Stomach smooth muscle (tissue), 2 donors: ENCODE results near the gene CCDC88B.

Source experiments
- H3K27ac ChIP-seq: one replicate; pipeline ENCODE4 v1.7.0; 2013; ENCODE audit warnings: mild to moderate bottlenecking, low read length, inconsistent platforms
- H3K27me3 ChIP-seq, 2 donors: one replicate each; pipeline ENCODE4 v1.7.0; 2013; ENCODE audit warnings: low read length in 2 of 2; ENCODE audit not compliant: insufficient read depth in 2 of 2, control insufficient read depth in 1 of 2
- H3K36me3 ChIP-seq, 2 donors: one replicate each; pipeline ENCODE4 v1.7.0; 2013; ENCODE audit warnings: low read length in 2 of 2; ENCODE audit not compliant: control insufficient read depth in 2 of 2, insufficient read depth in 2 of 2
- H3K4me1 ChIP-seq: one replicate; pipeline ENCODE4 v1.7.0; 2013; ENCODE audit warnings: low read length; ENCODE audit not compliant: control insufficient read depth, insufficient read depth
- H3K4me3 ChIP-seq, 2 donors: one replicate each; pipeline ENCODE4 v1.7.0; 2013; ENCODE audit warnings: low read length in 2 of 2
- H3K9ac ChIP-seq, 2 donors: one replicate each; pipeline ENCODE4 v1.7.0; 2013; ENCODE audit warnings: low read length in 2 of 2, mild to moderate bottlenecking in 1 of 2
- H3K9me3 ChIP-seq, 2 donors: one replicate each; pipeline ENCODE4 v1.7.0; 2013; ENCODE audit warnings: low read length in 2 of 2; ENCODE audit not compliant: control insufficient read depth in 2 of 2
- donor health status: healthy.
- donor health status: Pancreatic carcinoma.

The CCDC88B gene

DNA sequence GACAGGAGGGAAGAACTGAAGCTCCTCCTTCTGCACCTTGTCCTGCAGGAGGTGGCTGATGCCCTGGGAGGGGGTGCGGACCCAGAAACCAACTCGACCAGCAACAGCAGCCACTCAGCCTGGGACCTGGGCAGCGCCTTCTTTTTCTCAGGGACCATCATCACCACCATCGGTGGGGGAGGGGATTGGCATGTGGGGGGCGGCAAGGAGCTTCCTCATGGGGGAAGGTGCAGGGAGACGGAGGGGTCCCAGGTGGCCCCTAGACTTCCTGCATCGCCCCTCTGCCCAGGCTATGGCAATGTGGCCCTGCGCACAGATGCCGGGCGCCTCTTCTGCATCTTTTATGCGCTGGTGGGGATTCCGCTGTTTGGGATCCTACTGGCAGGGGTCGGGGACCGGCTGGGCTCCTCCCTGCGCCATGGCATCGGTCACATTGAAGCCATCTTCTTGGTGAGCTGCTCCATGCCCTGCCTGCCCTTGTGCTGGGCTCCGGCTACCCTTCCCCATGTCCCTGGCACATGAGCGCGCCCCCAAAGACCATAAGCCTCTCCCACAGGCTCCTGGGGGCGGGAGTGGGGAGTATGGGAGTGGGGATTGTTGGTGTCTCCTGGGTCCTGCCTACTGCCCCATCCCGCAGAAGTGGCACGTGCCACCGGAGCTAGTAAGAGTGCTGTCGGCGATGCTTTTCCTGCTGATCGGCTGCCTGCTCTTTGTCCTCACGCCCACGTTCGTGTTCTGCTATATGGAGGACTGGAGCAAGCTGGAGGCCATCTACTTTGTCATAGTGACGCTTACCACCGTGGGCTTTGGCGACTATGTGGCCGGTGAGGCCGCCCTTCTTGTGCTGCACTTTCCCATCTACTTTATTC is 42.9 kb upstream of the CCDC88B start:
- Histone ChIP-seq H3K27ac (no peak overlapping the region), H3K4me3 (no peak overlapping the region), H3K36me3 (no peaks in the 10 kb centered on the region), H3K4me1 (peaks cover 30% of the 10 kb centered on the region), H3K9me3 (no peaks in the 10 kb centered on the region), H3K27me3 (peaks cover 67 to 83% of the 10 kb centered on the region in 2 donors), H3K9ac (no peak overlapping the region)

DNA sequence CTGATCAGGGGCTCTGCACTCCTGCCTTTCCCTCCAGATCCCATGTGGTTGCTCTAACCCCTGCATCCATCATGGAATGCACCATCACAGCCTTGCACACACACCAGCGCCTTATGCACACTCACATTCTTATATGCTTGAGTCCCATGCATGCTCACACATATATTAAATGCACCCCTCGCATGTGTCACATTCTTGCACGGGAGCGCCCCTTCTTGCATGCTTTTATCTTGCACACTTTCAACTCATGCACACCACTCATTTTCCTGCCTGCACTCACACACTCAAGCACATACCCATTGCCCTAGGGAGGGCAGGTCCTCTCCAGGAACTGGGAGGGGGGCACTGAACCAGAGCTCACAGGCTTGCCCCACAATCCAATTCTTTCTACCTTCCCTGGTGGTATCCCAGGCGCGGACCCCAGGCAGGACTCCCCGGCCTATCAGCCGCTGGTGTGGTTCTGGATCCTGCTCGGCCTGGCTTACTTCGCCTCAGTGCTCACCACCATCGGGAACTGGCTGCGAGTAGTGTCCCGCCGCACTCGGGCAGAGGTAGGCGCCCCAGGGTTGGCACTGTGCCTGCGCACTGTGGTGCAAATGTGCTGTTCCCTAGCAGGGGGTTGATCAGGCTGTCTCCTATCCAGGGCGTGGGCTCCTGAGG is 42.2 kb upstream of the CCDC88B start:
- Histone ChIP-seq H3K36me3 (no peaks in the 10 kb centered on the region), H3K9me3 (no peaks in the 10 kb centered on the region), H3K4me3 (no peak overlapping the region), H3K27me3 (peaks cover 64 to 75% of the 10 kb centered on the region in 2 donors), H3K4me1 (peaks cover 25% of the 10 kb centered on the region), H3K27ac (no peak overlapping the region), H3K9ac (no peak overlapping the region)

DNA sequence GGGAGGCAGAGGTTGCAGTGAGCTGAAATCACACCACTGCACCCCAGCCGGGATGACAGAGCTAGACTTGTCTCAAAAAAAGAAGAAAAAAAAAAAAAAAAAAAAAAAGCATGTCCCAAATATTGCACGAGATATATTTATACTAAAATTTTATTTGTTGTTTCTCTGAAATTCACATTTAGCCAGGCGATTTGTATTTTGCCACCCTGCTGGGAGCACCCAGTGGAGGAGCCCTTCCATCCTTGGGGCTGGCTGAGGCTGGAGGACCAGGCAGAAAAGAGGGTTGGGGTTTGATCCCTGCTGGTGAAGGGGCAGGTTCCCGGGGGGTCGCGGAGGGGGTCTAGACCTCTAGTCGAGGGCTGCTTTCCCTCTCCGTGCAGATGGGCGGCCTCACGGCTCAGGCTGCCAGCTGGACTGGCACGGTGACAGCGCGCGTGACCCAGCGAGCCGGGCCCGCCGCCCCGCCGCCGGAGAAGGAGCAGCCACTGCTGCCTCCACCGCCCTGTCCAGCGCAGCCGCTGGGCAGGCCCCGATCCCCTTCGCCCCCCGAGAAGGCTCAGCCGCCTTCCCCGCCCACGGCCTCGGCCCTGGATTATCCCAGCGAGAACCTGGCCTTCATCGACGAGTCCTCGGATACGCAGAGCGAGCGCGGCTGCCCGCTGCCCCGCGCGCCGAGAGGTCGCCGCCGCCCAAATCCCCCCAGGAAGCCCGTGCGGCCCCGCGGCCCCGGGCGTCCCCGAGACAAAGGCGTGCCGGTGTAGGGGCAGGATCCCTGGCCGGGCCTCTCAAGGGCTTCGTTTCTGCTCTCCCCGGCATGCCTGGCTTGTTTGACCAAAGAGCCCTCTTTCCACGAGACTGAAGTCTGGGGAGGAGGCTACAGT is 40.8 kb upstream of the CCDC88B start:
- H3K4me3 ChIP-seq: peak overlapping the region; percentile 12 to 60
- peaks cover 32% of the 10 kb centered on the region for H3K4me1 ChIP-seq
- peaks cover 55 to 66% of the 10 kb centered on the region in 2 donors for H3K27me3 ChIP-seq
- H3K9ac ChIP-seq: no peak overlapping the region
- H3K27ac ChIP-seq: no peak overlapping the region
- H3K36me3 ChIP-seq: no peaks in the 10 kb centered on the region
- H3K9me3 ChIP-seq: no peaks in the 10 kb centered on the region

DNA sequence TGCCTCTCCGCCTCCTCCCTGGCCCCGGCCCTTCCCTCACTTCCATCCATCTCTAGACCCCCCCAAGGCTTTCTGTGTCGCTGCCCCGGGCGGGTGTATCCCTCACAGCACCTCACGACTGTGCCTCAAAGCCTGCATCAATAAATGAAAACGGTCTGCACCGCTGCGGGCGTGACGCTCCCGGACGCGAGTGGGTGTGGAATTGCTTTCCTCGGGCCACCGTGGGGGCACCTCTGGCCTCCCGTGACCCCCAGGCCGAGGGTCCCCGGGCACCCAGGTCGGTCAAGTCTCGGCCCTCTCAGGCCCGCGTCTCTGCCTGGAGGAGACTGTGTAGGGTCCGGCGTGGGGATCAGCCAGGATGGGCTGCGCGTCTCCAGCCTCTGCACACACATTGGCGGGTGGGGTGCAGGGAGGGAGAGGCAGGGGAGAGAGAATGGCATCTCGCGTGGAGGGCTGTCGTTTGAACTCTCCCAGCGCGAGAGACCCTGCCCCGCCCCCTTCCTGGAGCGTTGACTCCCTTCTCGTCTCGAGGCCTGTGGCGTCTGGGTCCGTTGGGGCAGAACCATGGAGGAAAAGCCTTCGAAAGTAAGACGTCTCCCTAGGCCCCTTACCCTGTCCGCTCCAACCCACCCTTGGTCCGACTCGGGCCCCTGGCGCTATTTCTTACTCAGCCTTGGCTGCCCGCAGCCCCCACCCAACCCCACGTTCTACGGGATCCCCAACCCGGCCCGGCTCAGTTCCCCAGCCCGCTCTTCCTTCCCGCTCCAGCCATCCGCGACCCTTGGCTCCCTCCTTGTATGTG is 40.0 kb upstream of the CCDC88B start, which contains the start of gene CATSPERZ:
Gene CATSPERZ, plus strand, starts transcription at position 512 of the 802 bp plus-strand sequence. Its CDS starts 53 bp downstream, at position 565.
- no peaks in the 10 kb centered on the region for H3K36me3 ChIP-seq
- H3K9ac ChIP-seq: no peak within 1 kb of the TSS
- peaks cover 52 to 63% of the 10 kb centered on the region in 2 donors for H3K27me3 ChIP-seq
- H3K4me1 ChIP-seq: peaks cover 37% of the 10 kb centered on the region
- peak within 1 kb of the TSS; percentile 53 to 61 for H3K4me3 ChIP-seq
- no peaks in the 10 kb centered on the region for H3K9me3 ChIP-seq
- H3K27ac ChIP-seq: no peak within 1 kb of the TSS

DNA sequence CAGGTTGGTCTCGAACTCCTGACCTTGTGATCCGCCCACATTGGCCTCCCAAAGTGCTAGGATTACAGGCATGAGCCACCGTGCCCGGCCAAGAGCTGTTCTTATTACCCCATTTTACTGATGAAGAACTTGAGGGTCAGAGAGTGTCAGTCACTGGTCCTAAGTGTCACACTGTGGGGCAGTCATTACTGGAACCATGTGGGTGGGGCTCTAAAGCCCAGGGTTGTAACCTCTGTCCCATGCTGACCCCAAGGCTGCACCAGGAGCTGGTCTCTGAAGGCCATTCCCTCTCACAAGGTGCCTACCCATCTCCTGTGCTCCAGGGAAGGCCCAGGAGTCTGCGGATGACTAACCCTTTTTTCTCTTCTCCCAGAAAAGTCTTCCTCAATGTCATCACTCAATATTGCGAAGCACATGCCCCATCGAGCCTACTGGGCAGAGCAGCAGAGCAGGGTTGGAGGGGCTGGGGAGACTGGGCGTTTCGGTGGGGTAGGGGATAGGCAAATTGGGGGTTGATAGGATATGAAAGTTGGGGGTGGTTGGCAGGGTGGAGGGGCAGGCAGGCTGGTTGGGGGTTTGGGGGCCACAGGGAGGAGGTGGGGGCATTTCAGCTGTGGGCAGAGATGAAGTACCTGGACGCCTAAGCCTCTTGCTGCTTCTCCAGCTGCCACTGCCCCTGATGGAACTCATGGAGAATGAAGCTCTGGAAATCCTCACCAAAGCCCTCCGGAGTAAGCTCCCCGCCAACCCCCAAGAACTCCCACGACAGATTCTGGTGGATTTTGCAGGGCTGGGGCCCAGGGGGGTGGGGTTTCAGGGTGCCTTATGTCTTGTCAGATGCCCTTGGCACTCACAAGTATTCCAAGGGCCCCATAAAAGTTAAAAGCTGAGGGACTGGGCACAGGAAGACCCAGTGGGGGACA is 36.6 kb upstream of the CCDC88B start:
- Histone ChIP-seq H3K4me1 (peaks cover 56% of the 10 kb centered on the region), H3K9ac (peak overlapping the region; percentile 89 to 94), H3K36me3 (no peaks in the 10 kb centered on the region), H3K27ac (peak overlapping the region; percentile 98), H3K4me3 (peak overlapping the region; percentile 76 to 86), H3K9me3 (no peaks in the 10 kb centered on the region), H3K27me3 (peaks cover 21 to 32% of the 10 kb centered on the region in 2 donors)

DNA sequence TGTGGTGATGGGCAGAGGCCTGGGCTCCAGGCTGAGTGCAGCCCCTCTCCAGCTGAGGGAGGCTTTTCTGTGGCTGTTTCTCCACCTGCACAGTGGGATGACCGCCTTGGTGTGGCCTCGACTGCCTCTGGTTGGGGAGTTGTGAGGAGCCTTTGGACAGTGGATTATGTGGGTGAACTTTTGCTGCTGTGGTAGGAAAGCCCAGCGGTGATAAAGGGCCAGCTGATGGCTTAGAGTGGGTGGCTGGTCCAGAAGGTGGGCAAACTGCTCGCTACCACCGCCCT is 36.0 kb upstream of the CCDC88B start:
- Histone ChIP-seq H3K4me1 (peaks cover 54% of the 10 kb centered on the region), H3K27me3 (peaks cover 20 to 26% of the 10 kb centered on the region in 2 donors), H3K36me3 (no peaks in the 10 kb centered on the region), H3K27ac (peak overlapping the region; percentile 98), H3K9ac (peak overlapping the region; percentile 89 to 94), H3K4me3 (peak overlapping the region; percentile 76 to 86), H3K9me3 (no peaks in the 10 kb centered on the region)

DNA sequence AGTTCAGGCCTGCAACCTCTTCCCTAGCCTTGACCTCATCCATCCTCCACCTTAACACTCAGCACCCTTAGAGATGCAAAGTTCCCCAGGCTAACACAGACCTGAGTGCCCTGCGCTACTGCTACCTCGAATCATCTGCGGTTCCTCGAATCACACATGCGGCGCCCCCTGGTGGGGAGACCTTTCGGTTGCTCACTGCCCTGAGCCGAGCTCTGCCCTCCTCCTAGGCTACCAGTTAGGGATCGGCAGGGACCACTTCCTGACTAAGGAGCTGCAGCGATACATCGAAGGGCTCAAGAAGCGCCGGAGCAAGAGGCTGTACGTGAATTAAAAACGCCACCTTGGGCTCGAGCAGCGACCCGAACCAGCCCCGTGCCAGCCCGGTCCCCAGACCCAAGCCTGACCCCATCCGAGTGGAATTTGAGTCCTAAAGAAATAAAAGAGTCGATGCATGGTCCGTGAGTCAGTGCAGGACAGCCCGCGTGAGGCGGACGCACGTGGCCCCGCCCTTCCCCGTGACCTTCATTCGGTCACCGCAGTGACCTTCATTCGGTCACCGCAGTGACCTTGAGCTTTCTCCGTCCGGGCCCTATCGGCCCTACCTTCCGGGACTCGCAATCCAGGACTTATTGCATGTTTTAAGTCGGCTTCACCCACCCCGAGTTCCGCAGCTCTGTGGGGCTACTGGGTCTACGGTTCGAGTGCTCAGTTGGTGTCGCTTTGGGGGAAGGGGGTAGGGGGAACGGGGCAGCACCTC is 35.5 kb upstream of the CCDC88B start:
- Histone ChIP-seq H3K36me3 (no peaks in the 10 kb centered on the region), H3K27me3 (peaks cover 20 to 21% of the 10 kb centered on the region in 2 donors), H3K27ac (peak overlapping the region; percentile 98), H3K9ac (peak overlapping the region; percentile 89 to 94), H3K9me3 (no peaks in the 10 kb centered on the region), H3K4me3 (peak overlapping the region; percentile 76 to 86), H3K4me1 (peaks cover 49% of the 10 kb centered on the region)

DNA sequence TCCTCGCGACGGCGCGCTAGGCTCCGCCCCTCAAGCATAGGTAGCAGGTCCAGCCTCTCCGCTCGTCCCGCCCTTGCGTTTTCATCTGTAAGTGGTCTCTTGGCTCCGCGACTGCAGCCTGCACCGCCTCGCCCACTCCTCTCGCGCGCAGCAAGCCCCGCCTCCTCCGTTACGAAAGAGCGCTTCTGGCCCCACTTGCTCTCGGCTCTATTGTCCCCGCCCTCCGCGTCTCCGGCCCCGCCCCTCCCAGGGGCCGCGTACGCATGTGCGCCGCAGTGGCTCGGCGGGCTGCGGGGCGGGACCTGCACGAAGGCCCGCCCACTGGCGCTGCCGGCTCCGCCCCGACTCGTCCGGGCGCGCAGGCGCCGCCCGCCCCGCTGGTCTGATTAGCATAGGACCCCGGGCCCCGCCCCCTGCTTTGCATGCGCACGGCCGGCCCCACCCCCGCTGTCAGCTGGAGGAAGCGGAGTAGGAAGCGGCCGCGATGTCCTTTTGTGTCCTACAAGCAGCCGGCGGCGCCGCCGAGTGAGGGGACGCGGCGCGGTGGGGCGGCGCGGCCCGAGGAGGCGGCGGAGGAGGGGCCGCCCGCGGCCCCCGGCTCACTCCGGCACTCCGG is 34.8 kb upstream of the CCDC88B start, which contains the start of gene ESRRA:
Gene ESRRA, plus strand, starts transcription at position 450 of the 616 bp plus-strand sequence. CDS start 1,656 bp downstream, outside the sequence.
- Histone ChIP-seq H3K4me3 (peak within 1 kb of the TSS; percentile 76 to 86), H3K27me3 (peaks cover 13 to 14% of the 10 kb centered on the region in 2 donors), H3K36me3 (no peaks in the 10 kb centered on the region), H3K27ac (peak within 1 kb of the TSS; percentile 98), H3K9ac (peak within 1 kb of the TSS; percentile 89 to 94), H3K9me3 (no peaks in the 10 kb centered on the region), H3K4me1 (peaks cover 42% of the 10 kb centered on the region)
